Measurements from ENCODE around the gene AMER2. TPM values are rescaled to one million over a fixed set of nuclear protein-coding genes. Genes with fewer than 3 reads are reported as not detected.

Gene AMER2
- total and polyA plus RNA-seq, 2 donors from 2014 or later = 0.06 TPM; not detected in 1

DNA sequence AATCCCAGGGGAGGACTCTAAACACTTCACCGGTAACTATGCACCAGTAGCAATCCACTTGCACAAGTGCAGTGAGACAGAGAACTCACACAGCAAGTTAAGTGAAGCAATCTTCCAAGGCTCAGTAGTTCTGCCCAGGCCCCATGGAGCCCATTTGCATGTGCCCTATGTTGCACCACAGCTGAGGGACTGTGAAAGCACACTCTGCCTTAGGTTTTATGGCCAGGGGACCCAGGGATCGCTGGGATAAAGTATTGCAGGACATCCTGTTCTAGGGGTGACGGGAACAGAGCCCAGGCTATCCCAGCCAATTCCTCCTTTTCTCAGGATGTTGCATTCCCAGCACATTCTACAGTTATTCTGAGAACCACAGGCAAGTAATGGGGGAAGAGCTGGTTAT, 6.0 kb upstream of the AMER2 start:
- no peaks in the 10 kb centered on the region for H3K27me3 ChIP-seq (ENCODE audit: control insufficient read depth, insufficient read depth, low read length)
- intact Hi-C loops (cut with DNase I) = no loop called here
- H3K4me3 ChIP-seq (ENCODE audit: low read length in 3 of 3) = no peak overlapping the region
- H3K9ac ChIP-seq (ENCODE audit: low read length in 3 of 3) = no peak overlapping the region
- TF ChIP-seq, protein P1, sequence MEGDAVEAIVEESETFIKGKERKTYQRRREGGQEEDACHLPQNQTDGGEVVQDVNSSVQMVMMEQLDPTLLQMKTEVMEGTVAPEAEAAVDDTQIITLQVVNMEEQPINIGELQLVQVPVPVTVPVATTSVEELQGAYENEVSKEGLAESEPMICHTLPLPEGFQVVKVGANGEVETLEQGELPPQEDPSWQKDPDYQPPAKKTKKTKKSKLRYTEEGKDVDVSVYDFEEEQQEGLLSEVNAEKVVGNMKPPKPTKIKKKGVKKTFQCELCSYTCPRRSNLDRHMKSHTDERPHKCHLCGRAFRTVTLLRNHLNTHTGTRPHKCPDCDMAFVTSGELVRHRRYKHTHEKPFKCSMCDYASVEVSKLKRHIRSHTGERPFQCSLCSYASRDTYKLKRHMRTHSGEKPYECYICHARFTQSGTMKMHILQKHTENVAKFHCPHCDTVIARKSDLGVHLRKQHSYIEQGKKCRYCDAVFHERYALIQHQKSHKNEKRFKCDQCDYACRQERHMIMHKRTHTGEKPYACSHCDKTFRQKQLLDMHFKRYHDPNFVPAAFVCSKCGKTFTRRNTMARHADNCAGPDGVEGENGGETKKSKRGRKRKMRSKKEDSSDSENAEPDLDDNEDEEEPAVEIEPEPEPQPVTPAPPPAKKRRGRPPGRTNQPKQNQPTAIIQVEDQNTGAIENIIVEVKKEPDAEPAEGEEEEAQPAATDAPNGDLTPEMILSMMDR (IDR thresholded peaks at IDR 0.05; ENCODE audit: borderline replicate concordance, extremely low read depth, insufficient read depth) = no peak
- H3K36me3 ChIP-seq (ENCODE audit: control insufficient read depth in 2 of 3, insufficient read depth in 3 of 3, low read length in 3 of 3) = no peaks in the 10 kb centered on the region
- no peaks in the 10 kb centered on the region for H3K4me1 ChIP-seq (ENCODE audit: control insufficient read depth in 2 of 3, insufficient read depth in 2 of 3, low read depth in 1 of 3, low read length in 3 of 3)
- FAIRE-seq = no peak
- H3K9me3 ChIP-seq (ENCODE audit: control insufficient read depth in 2 of 3, insufficient read depth in 1 of 3, low read length in 3 of 3) = peaks cover 0 to 8% (median 0%) of the 10 kb centered on the region in 3 donors
- DNase-seq = no peak
- no peak overlapping the region for H3K27ac ChIP-seq (ENCODE audit: low read depth in 2 of 2, low read length in 2 of 2)

DNA sequence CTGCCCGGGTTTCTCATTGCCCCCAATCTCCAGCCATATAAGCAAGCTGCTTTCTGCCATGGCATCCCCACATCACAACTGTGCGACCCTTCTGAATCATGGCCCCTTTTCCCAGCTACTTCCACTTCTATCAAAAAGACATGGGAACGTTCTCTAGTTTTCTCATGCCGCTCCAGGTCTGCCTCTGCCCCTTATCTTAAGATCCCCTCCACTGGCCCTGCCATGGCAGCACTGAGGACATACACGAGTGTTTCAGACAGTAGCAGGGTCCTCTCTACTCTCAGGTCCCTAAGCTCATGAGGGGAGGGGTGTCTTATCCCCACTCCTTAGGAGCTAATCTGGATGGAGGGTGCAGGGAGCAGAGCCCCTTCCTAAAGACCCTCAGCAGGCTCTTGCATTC, 5.5 kb upstream of the AMER2 start:
- no peak overlapping the region for H3K27ac ChIP-seq (ENCODE audit: low read depth in 2 of 2, low read length in 2 of 2)
- intact Hi-C loops (cut with DNase I) = no loop called here
- TF ChIP-seq, protein P1 (IDR thresholded peaks at IDR 0.05; ENCODE audit: borderline replicate concordance, extremely low read depth, insufficient read depth) = no peak
- no peak for FAIRE-seq
- H3K36me3 ChIP-seq (ENCODE audit: control insufficient read depth in 2 of 3, insufficient read depth in 3 of 3, low read length in 3 of 3) = no peaks in the 10 kb centered on the region
- no peaks in the 10 kb centered on the region for H3K4me1 ChIP-seq (ENCODE audit: control insufficient read depth in 2 of 3, insufficient read depth in 2 of 3, low read depth in 1 of 3, low read length in 3 of 3)
- H3K9ac ChIP-seq (ENCODE audit: low read length in 3 of 3) = no peak overlapping the region
- no peak overlapping the region for H3K4me3 ChIP-seq (ENCODE audit: low read length in 3 of 3)
- H3K27me3 ChIP-seq (ENCODE audit: control insufficient read depth, insufficient read depth, low read length) = peaks cover 2% of the 10 kb centered on the region
- H3K9me3 ChIP-seq (ENCODE audit: control insufficient read depth in 2 of 3, insufficient read depth in 1 of 3, low read length in 3 of 3) = peaks cover 0 to 8% (median 0%) of the 10 kb centered on the region in 3 donors
- DNase-seq = no peak

DNA sequence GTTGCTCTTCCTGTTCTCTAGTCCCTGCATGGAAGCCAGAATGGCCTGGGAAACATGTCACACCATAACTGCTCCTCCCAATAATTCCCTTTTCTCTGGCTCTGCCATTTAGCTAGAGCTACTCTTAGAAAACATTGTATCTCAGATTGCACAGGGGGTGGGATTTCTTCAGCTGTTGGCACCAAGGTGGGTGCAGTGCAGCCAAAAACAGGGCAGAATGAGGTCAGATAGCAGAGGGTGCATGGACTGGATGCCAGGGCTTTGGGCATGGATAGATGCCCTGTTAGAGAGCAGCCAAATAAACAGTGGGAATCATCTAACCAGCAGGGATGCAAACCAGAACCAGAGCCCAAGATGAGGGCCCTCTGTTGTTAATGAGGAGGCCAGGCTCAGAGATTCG, 4.9 kb upstream of the AMER2 start:
- H3K4me3 ChIP-seq (ENCODE audit: low read length in 3 of 3) = no peak overlapping the region
- FAIRE-seq = no peak
- no peak overlapping the region for H3K9ac ChIP-seq (ENCODE audit: low read length in 3 of 3)
- DNase-seq = no peak
- no peak overlapping the region for H3K27ac ChIP-seq (ENCODE audit: low read depth in 2 of 2, low read length in 2 of 2)
- peaks cover 0 to 8% (median 0%) of the 10 kb centered on the region in 3 donors for H3K9me3 ChIP-seq (ENCODE audit: control insufficient read depth in 2 of 3, insufficient read depth in 1 of 3, low read length in 3 of 3)
- intact Hi-C loops (cut with DNase I) = no loop called here
- peaks cover 7% of the 10 kb centered on the region for H3K27me3 ChIP-seq (ENCODE audit: control insufficient read depth, insufficient read depth, low read length)
- TF ChIP-seq, protein P1 (IDR thresholded peaks at IDR 0.05; ENCODE audit: borderline replicate concordance, extremely low read depth, insufficient read depth) = no peak
- H3K36me3 ChIP-seq (ENCODE audit: control insufficient read depth in 2 of 3, insufficient read depth in 3 of 3, low read length in 3 of 3) = no peaks in the 10 kb centered on the region
- no peaks in the 10 kb centered on the region for H3K4me1 ChIP-seq (ENCODE audit: control insufficient read depth in 2 of 3, insufficient read depth in 2 of 3, low read depth in 1 of 3, low read length in 3 of 3)

DNA sequence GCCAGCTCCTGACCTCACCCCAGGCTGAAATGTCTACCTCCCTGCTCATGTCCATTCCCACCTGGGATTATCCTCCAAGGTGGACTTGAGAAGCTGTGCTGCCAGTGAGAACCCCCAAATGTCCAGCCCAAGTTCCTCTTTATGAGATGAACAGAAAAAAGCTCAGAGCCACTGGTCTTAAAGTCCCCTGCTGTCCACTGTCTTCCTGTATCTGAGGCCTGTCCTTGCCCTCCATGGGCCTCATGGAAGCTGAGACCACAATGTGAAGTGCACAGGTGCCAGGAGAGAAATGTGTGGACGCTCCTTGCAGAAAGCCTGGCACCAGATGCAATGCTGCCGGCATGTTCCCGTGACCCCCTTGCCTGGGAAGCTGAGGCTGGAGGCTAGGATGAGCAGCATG, 3.3 kb upstream of the AMER2 start:
- H3K36me3 ChIP-seq (ENCODE audit: control insufficient read depth in 2 of 3, insufficient read depth in 3 of 3, low read length in 3 of 3) = no peaks in the 10 kb centered on the region
- no peak overlapping the region for H3K4me3 ChIP-seq (ENCODE audit: low read length in 3 of 3)
- H3K9me3 ChIP-seq (ENCODE audit: control insufficient read depth in 2 of 3, insufficient read depth in 1 of 3, low read length in 3 of 3) = peaks cover 0 to 8% (median 0%) of the 10 kb centered on the region in 3 donors
- peaks cover 0 to 2% (median 0%) of the 10 kb centered on the region in 3 donors for H3K4me1 ChIP-seq (ENCODE audit: control insufficient read depth in 2 of 3, insufficient read depth in 2 of 3, low read depth in 1 of 3, low read length in 3 of 3)
- H3K27me3 ChIP-seq (ENCODE audit: control insufficient read depth, insufficient read depth, low read length) = peaks cover 11% of the 10 kb centered on the region
- TF ChIP-seq, protein P1 (IDR thresholded peaks at IDR 0.05; ENCODE audit: borderline replicate concordance, extremely low read depth, insufficient read depth) = no peak
- intact Hi-C loops (cut with DNase I) = no loop called here
- no peak overlapping the region for H3K9ac ChIP-seq (ENCODE audit: low read length in 3 of 3)
- FAIRE-seq (no peak), DNase-seq (no peak)
- H3K27ac ChIP-seq (ENCODE audit: low read depth in 2 of 2, low read length in 2 of 2) = no peak overlapping the region
